K562 (cell line): Measurements from ENCODE around the gene NR1D2. TPM values are rescaled to one million over a fixed set of nuclear protein-coding genes. Genes with fewer than 3 reads are reported as not detected.

ENCODE experiments used
- ADNP ChIP-seq: fragments of 200-800 bp; sonication (Bioruptor generic); IDR thresholded peaks from 2 replicates; pipeline ENCODE4 v1.6.1; 2016; ENCODE audit warnings: missing genetic modification characterization, missing compliant biosample characterization
- ATF1 ChIP-seq, 2 experiments: fragments of 450-650 bp in 1 of 2; IDR thresholded peaks; 2 replicates each; pipeline ENCODE4 v1.6.1; 2016; ENCODE audit warnings: missing compliant biosample characterization in 1 of 2, missing genetic modification characterization in 1 of 2
- BACH1 ChIP-seq: fragments of 200-800 bp; sonication (Bioruptor generic); IDR thresholded peaks from 2 replicates; pipeline ENCODE4 v1.6.1; 2016; ENCODE audit warnings: missing genetic modification characterization, missing compliant biosample characterization
- CXXC5 ChIP-seq: fragments of 250-450 bp; sonication (Bioruptor Pico); IDR thresholded peaks from 2 replicates; pipeline ENCODE4 v1.8.0; 2022; ENCODE audit warnings: inconsistent platforms, mild to moderate bottlenecking, moderate library complexity
- HCFC1 ChIP-seq: IDR thresholded peaks from 2 replicates; pipeline ENCODE4 v1.6.1; 2012; ENCODE audit warnings: low read depth, low read length, improper control_type of control experiment
- HDAC6 ChIP-seq: IDR thresholded peaks from 2 replicates; pipeline ENCODE4 v1.6.1; 2012; ENCODE audit warnings: low read depth, mild to moderate bottlenecking, control low read depth, inconsistent platforms, low read length, moderate library complexity
- MCM5 ChIP-seq: fragments of 450-650 bp; IDR thresholded peaks from 2 replicates; pipeline ENCODE4 v1.6.1; 2016; ENCODE audit warnings: low read depth
- MECOM ChIP-seq: fragments of 250-450 bp; sonication (Bioruptor Pico); IDR thresholded peaks from 2 replicates; pipeline ENCODE4 v1.8.0; 2022; ENCODE audit warnings: inconsistent platforms
- MEF2A ChIP-seq: IDR thresholded peaks from 2 replicates; pipeline ENCODE4 v1.6.1; 2011; ENCODE audit warnings: low read depth, mild to moderate bottlenecking, low read length, moderate library complexity; ENCODE audit not compliant: control insufficient read depth
- MTF1 ChIP-seq: fragments of 250-450 bp; sonication (Bioruptor Pico); IDR thresholded peaks from 2 replicates; pipeline ENCODE4 v1.9.0; 2021; ENCODE audit warnings: moderate library complexity, mild to moderate bottlenecking, inconsistent platforms, borderline replicate concordance
- NR2C1 ChIP-seq, 2 experiments: fragments of 450-650 bp; IDR thresholded peaks; 2 replicates each; pipeline ENCODE4 v1.6.1; 2017; ENCODE audit warnings: mild to moderate bottlenecking in 2 of 2, antibody characterized with exemption in 1 of 2, inconsistent platforms in 1 of 2, missing compliant biosample characterization in 1 of 2, missing genetic modification characterization in 1 of 2
- NRF1 ChIP-seq, 2 experiments: fragments of 450-650 bp; IDR thresholded peaks in 1 of 2; conservative IDR thresholded peaks in 1 of 2; 2 replicates each; pipeline ENCODE4 v1.6.1; 2014; ENCODE audit warnings: mild to moderate bottlenecking in 2 of 2
- PHTF2 ChIP-seq: fragments of 250-450 bp; sonication (Bioruptor Pico); IDR thresholded peaks from 2 replicates; pipeline ENCODE4 v1.5.0; 2021; ENCODE audit warnings: mild to moderate bottlenecking
- POLR2G ChIP-seq: fragments of 200-400 bp; formaldehyde crosslinking; IDR thresholded peaks from 2 replicates; pipeline ENCODE4 v1.6.1; 2017; ENCODE audit warnings: low read depth, mild to moderate bottlenecking, antibody characterized with exemption, low read length, moderate library complexity
- SMAD4 ChIP-seq: fragments of 250-450 bp; sonication (Bioruptor Pico); conservative IDR thresholded peaks from 2 replicates; pipeline ENCODE4 v1.8.0; 2021; ENCODE audit warnings: inconsistent platforms, mild to moderate bottlenecking, moderate library complexity
- STAG1 ChIP-seq: sonication (generic); formaldehyde crosslinking; IDR thresholded peaks from 2 replicates; pipeline ENCODE4 v1.5.0; 2020; ENCODE audit warnings: missing genetic modification reagents, borderline replicate concordance
- TAF7 ChIP-seq: fragments of 450-650 bp; IDR thresholded peaks from 2 replicates; pipeline ENCODE4 v1.6.1; 2016; ENCODE audit warnings: missing genetic modification characterization, missing compliant biosample characterization
- YBX1 ChIP-seq: fragments of 450-650 bp; IDR thresholded peaks from 2 replicates; pipeline ENCODE4 v1.7.1; 2016; ENCODE audit warnings: mild to moderate bottlenecking
- ZBTB8A ChIP-seq: fragments of 450-650 bp; IDR thresholded peaks from 2 replicates; pipeline ENCODE4 v1.6.1; 2018; ENCODE audit warnings: mild to moderate bottlenecking, moderate library complexity; ENCODE audit not compliant: partially characterized antibody
- ZNF133 ChIP-seq: fragments of 250-450 bp; sonication (Bioruptor Pico); IDR thresholded peaks from 2 replicates; pipeline ENCODE4 v1.4.0; 2020; ENCODE audit warnings: mild to moderate bottlenecking
- ZNF830 ChIP-seq: fragments of 250-450 bp; sonication (Bioruptor Pico); IDR thresholded peaks from 2 replicates; pipeline ENCODE4 v1.5.0; 2021; ENCODE audit warnings: mild to moderate bottlenecking
- polyA plus RNA-seq, 8 experiments: library from polyadenylated mRNA; depleted of rRNA in 4 of 8; stranded (reverse) in 5 of 8; unstranded in 3 of 8; fragments of >200 nt; fragmentation: Nextera tagmentation in 2 of 8; fragmentation: Illumina TruSeq in 1 of 8; extraction: Ambion mirVana in 2 of 8; extraction: Trizol in 1 of 8; gene quantifications; 2 replicates each; pipeline versions ENCODE4 v1.2.1 to v1.2.3, GENCODE V29; 2011 to 2014; ENCODE audit warnings: inconsistent platforms in 1 of 8, missing spikeins in 1 of 8
- total RNA-seq, 7 experiments: library from RNA; depleted of rRNA in 6 of 7; stranded (reverse); fragments of >200 nt in 6 of 7; fragmentation: Illumina TruSeq in 2 of 7; extraction: Trizol in 2 of 7; gene quantifications; 2 replicates each; pipeline versions ENCODE4 v1.2.1 to v1.2.3, GENCODE V29; 2011 to 2021; ENCODE audit warnings: low replicate concordance in 1 of 7
- TF ChIP-seq, protein P1 (sequence below): fragments of 250-450 bp; sonication (Bioruptor Pico); IDR thresholded peaks from 2 replicates; pipeline ENCODE4 v1.4.0; 2020; ENCODE audit warnings: mild to moderate bottlenecking, moderate library complexity, borderline replicate concordance
- TF ChIP-seq, protein P2 (sequence below), 2 experiments: fragments of 450-650 bp; IDR thresholded peaks; 2 replicates each; pipeline ENCODE4 v1.6.1; 2016

The NR1D2 gene
- total and polyA plus RNA-seq, 9 of the 15 experiments (the other 6 are each of a cell fraction or from before 2014, with no cell fraction given) = 1.2 to 5.5 (median 2.9) TPM

DNA sequence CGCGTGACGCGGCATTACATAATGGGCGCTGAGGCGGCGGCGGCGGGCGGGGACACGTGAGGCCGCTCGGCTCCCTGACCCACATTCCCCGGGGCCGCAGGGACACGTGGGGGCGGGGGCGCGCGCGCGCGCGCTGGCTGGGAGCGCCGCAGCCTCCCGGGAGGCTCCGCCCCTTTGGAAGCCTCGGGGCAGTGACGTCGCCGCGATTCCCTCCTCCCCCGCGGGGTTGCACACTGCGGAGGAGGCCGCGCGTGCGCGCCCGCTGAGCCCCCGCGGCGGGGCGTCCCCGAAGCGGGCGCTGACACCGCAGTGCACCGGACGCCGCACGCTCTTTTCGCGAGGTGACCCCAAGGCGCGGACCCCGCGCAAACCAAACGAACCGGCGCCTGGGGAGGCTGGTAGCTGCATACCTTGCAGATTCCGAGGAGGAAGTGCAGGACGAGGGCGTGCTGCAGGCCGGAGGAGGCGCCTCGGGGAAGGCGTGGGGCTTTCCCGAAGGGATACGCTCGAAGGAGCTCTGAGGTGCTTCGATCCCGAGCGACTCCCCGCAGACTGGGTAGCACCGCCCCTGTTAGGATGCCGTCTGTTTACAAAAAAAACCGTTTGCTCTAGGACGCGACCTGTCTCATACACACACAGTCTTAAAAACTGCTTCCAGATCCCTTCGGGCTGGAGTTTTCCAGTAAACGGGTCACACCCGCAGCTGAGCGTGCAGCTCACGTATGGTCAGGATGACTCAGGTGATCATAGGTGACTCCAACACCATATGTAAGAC lies 1.0 kb downstream of the NR1D2 start (continued):
- TF ChIP-seq, protein P1, sequence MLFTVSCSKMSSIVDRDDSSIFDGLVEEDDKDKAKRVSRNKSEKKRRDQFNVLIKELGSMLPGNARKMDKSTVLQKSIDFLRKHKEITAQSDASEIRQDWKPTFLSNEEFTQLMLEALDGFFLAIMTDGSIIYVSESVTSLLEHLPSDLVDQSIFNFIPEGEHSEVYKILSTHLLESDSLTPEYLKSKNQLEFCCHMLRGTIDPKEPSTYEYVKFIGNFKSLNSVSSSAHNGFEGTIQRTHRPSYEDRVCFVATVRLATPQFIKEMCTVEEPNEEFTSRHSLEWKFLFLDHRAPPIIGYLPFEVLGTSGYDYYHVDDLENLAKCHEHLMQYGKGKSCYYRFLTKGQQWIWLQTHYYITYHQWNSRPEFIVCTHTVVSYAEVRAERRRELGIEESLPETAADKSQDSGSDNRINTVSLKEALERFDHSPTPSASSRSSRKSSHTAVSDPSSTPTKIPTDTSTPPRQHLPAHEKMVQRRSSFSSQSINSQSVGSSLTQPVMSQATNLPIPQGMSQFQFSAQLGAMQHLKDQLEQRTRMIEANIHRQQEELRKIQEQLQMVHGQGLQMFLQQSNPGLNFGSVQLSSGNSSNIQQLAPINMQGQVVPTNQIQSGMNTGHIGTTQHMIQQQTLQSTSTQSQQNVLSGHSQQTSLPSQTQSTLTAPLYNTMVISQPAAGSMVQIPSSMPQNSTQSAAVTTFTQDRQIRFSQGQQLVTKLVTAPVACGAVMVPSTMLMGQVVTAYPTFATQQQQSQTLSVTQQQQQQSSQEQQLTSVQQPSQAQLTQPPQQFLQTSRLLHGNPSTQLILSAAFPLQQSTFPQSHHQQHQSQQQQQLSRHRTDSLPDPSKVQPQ = no peak; the same call in 1 of the 2 replicates
- TF ChIP-seq CXXC5 (peak; percentile 99), HDAC6 (no peak), ATF1 (CRISPR knock-in tag; IDR thresholded peaks at IDR 0.05) (no peak; the same call in 1 of the 2 replicates), ATF1 (tag; IDR thresholded peaks at IDR 0.05) (peak; percentile 97), STAG1 (CRISPR knock-in tag) (0 out of 2 replicates have a peak, but pooled peaks have one; percentile 17), BACH1 (tag) (no peak), MCM5 (no peak), SMAD4 (CRISPR knock-in tag) (peak; percentile 97), YBX1 (no peak), MEF2A (0 out of 2 replicates have a peak, but pooled peaks have one; percentile 2), PHTF2 (CRISPR knock-in tag) (no peak), NR2C1 (IDR thresholded peaks at IDR 0.05) (no peak), NR2C1 (tag; IDR thresholded peaks at IDR 0.05) (0 out of 2 replicates have a peak, but pooled peaks have one; percentile 35), NRF1 (conservative IDR thresholded peaks at IDR 0.05 in 1 of 2, IDR thresholded peaks at IDR 0.05 in 1 of 2) (peak; percentile 95), HCFC1 (peak; percentile 53; the same call in 1 of the 2 replicates), TAF7 (no peak), ZNF830 (CRISPR knock-in tag) (no peak), ZNF133 (no peak), ZBTB8A (no peak), MTF1 (CRISPR knock-in tag) (no peak), MECOM (CRISPR knock-in tag) (no peak; the same call in 1 of the 2 replicates), POLR2G (peak; percentile 89), ADNP (tag) (no peak)
- TF ChIP-seq, protein P2, sequence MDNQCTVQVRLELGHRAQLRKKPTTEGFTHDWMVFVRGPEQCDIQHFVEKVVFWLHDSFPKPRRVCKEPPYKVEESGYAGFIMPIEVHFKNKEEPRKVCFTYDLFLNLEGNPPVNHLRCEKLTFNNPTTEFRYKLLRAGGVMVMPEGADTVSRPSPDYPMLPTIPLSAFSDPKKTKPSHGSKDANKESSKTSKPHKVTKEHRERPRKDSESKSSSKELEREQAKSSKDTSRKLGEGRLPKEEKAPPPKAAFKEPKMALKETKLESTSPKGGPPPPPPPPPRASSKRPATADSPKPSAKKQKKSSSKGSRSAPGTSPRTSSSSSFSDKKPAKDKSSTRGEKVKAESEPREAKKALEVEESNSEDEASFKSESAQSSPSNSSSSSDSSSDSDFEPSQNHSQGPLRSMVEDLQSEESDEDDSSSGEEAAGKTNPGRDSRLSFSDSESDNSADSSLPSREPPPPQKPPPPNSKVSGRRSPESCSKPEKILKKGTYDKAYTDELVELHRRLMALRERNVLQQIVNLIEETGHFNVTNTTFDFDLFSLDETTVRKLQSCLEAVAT (IDR thresholded peaks at IDR 0.05) = peak in 1 of 2 experiments; percentile 75; a peak in 2 of 4 replicates
